ENCODE data around the gene HEG1.

- no peak for TF ChIP-seq CTCF (IDR thresholded peaks at IDR 0.05)
- no peak for TF ChIP-seq EP300 (IDR thresholded peaks at IDR 0.05)
Measured at GRCh38 chr3:124950026-124950425, 105.8 kb downstream of the HEG1 start.
